IMR-90 (cell line): ENCODE measurements around the gene SLIT1. TPM values are rescaled to one million over a fixed set of nuclear protein-coding genes. Genes with fewer than 3 reads are reported as not detected.
A peak's percentile ranks its signal among the peaks of the same experiment; 100 is the strongest.

Source experiments
- ATAC-seq: fragments of 200-7000 bp; cut with Tn5 transposase; 2 replicates; pipeline ENCODE4 v1.9.1; 2020; ENCODE audit warnings: low read depth, mild to moderate bottlenecking, moderate library complexity
- BruUV-seq: library from RNA; stranded (reverse); fragments of 400-500 nt; replicated peaks from 2 replicates; lab custom pipeline; 2021; lab: Mats Ljungman, UMichigan
- CTCF ChIA-PET: fragments of 300-600 bp; formaldehyde crosslinking; extraction: SDS; loops from one replicate; lab custom pipeline; 2021; ENCODE audit warnings: antibody characterized with exemption; lab: Yijun Ruan, JAX
- POLR2A ChIA-PET: fragments of 300-600 bp; sonication (Branson Sonifier 250); formaldehyde crosslinking; loops from one replicate; lab custom pipeline; 2022; ENCODE audit warnings: antibody characterized with exemption; ENCODE audit not compliant: unreplicated experiment; lab: Charles Lee
- DNase-seq: peaks from one replicate; pipeline ENCODE4 v3.0.0; 2013
- H2AFZ ChIP-seq: replicated peaks from 2 replicates; pipeline ENCODE3; 2013; ENCODE audit warnings: low read length, mild to moderate bottlenecking; ENCODE audit not compliant: poor library complexity
- H2AK5ac ChIP-seq: 2 replicates; pipeline ENCODE4 v1.6.1; 2013; ENCODE audit warnings: low read depth, low read length, inconsistent platforms
- H2AK9ac ChIP-seq: replicated peaks from 2 replicates; pipeline ENCODE3; 2013; ENCODE audit warnings: mild to moderate bottlenecking, low read depth, low read length, moderate library complexity; ENCODE audit not compliant: poor library complexity
- H2BK120ac ChIP-seq: 2 replicates; pipeline ENCODE4 v1.6.1; 2013; ENCODE audit warnings: low read depth, low read length, inconsistent platforms
- H2BK15ac ChIP-seq: 3 replicates; pipeline ENCODE4 v1.6.1; 2013; ENCODE audit warnings: low read depth, low read length, inconsistent platforms
- H2BK20ac ChIP-seq: 2 replicates; pipeline ENCODE4 v1.6.1; 2013; ENCODE audit warnings: low read depth, mild to moderate bottlenecking, inconsistent platforms, low read length, moderate library complexity
- H2BK5ac ChIP-seq: 2 replicates; pipeline ENCODE4 v1.6.1; 2013; ENCODE audit warnings: mild to moderate bottlenecking, low read depth, low read length, inconsistent platforms; ENCODE audit not compliant: poor library complexity, severe bottlenecking
- H3K14ac ChIP-seq: replicated peaks from 2 replicates; pipeline ENCODE4 v1.6.1; 2013; ENCODE audit warnings: low read depth, low read length, inconsistent platforms
- H3K18ac ChIP-seq: 2 replicates; pipeline ENCODE4 v1.6.1; 2013; ENCODE audit warnings: low read depth, low read length, control low read depth
- H3K23ac ChIP-seq: 2 replicates; pipeline ENCODE4 v1.6.1; 2013; ENCODE audit warnings: low read depth, low read length, inconsistent platforms
- H3K27ac ChIP-seq: 2 replicates; pipeline ENCODE4 v1.5.1; 2013; ENCODE audit warnings: mild to moderate bottlenecking, control low read depth, low read length; ENCODE audit not compliant: insufficient read depth
- H3K27me3 ChIP-seq: 2 replicates; pipeline ENCODE4 v1.6.1; 2013; ENCODE audit warnings: low read length; ENCODE audit not compliant: control insufficient read depth, insufficient read depth
- H3K36me3 ChIP-seq: 2 replicates; pipeline ENCODE4 v1.6.1; 2013; ENCODE audit warnings: low read length, mixed read lengths; ENCODE audit not compliant: control insufficient read depth, insufficient read depth
- H3K4ac ChIP-seq: 2 replicates; pipeline ENCODE4 v1.6.1; 2013; ENCODE audit warnings: low read depth, low read length, inconsistent platforms
- H3K4me1 ChIP-seq: 2 replicates; pipeline ENCODE4 v1.6.1; 2013; ENCODE audit warnings: low read length, mixed read lengths; ENCODE audit not compliant: control insufficient read depth, insufficient read depth
- H3K4me2 ChIP-seq: 2 replicates; pipeline ENCODE4 v1.6.1; 2013; ENCODE audit warnings: low read depth, mild to moderate bottlenecking, control low read depth, low read length, moderate library complexity
- H3K4me3 ChIP-seq: 2 replicates; pipeline ENCODE4 v1.5.1; 2013; ENCODE audit warnings: low read depth, mild to moderate bottlenecking, control low read depth, low read length, moderate library complexity; ENCODE audit not compliant: insufficient read depth
- H3K56ac ChIP-seq: 2 replicates; pipeline ENCODE4 v1.6.1; 2013; ENCODE audit warnings: low read length, inconsistent platforms; ENCODE audit not compliant: insufficient read depth; ENCODE audit errors: extremely low read depth
- H3K79me1 ChIP-seq, 2 experiments: 2 replicates each; pipeline ENCODE4 v1.6.1; 2013; ENCODE audit warnings: low read length in 2 of 2, inconsistent platforms in 1 of 2, low read depth in 1 of 2
- H3K9ac ChIP-seq: 2 replicates; pipeline ENCODE4 v1.6.1; 2013; ENCODE audit warnings: low read depth, low read length, control low read depth
- H3K9me1 ChIP-seq: 2 replicates; pipeline ENCODE4 v1.6.1; 2013; ENCODE audit warnings: low read length, inconsistent platforms; ENCODE audit not compliant: insufficient read depth
- H3K9me3 ChIP-seq: 2 replicates; pipeline ENCODE4 v1.6.1; 2013; ENCODE audit warnings: low read length; ENCODE audit not compliant: control insufficient read depth, insufficient read depth
- H4K20me1 ChIP-seq: 2 replicates; pipeline ENCODE4 v1.6.1; 2013; ENCODE audit warnings: low read length, inconsistent platforms; ENCODE audit not compliant: insufficient read depth
- H4K5ac ChIP-seq: 2 replicates; pipeline ENCODE4 v1.6.1; 2013; ENCODE audit warnings: mild to moderate bottlenecking, low read depth, low read length, control low read depth
- H4K8ac ChIP-seq, 2 experiments: 2 replicates each; pipeline ENCODE4 v1.6.1; 2013; ENCODE audit warnings: low read depth in 2 of 2, low read length in 2 of 2, control low read depth in 1 of 2, inconsistent platforms in 1 of 2
- H4K91ac ChIP-seq: 2 replicates; pipeline ENCODE4 v1.6.1; 2013; ENCODE audit warnings: low read depth, low read length, inconsistent platforms; ENCODE audit not compliant: insufficient read depth
- RCOR1 ChIP-seq: IDR thresholded peaks from 2 replicates; pipeline ENCODE4 v1.6.1; 2012; ENCODE audit warnings: mild to moderate bottlenecking, low read length, improper control_type of control experiment; ENCODE audit not compliant: insufficient replicate concordance
- WGBS, 2 experiments: methylation state at CpG; one replicate each; pipeline versions ENCODE4 v1.1.5 to v1.1.7; 2013; ENCODE audit warnings: missing lambda C conversion rate in 2 of 2; ENCODE audit not compliant: insufficient read length in 1 of 2; ENCODE audit errors: extremely low coverage in 2 of 2; 5-methylcytosine and 5-hydroxymethylcytosine counted together
- dilution Hi-C: fragments of 300-500 bp; cut with HindIII; formaldehyde crosslinking; loops from one replicate; pipeline ENCODE4 v1.14.3; 2018; ENCODE audit warnings: low sequenced_read_pairs; ENCODE audit not compliant: unreplicated experiment
- in situ Hi-C: fragments of 300-500 bp; cut with MboI; formaldehyde crosslinking; loops from 3 replicates; pipeline ENCODE4 v1.14.3; 2019; ENCODE audit warnings: low sequenced_read_pairs, inconsistent platforms, mixed read lengths
- intact Hi-C: fragments of 100-400 bp; cut with micrococcal nuclease; formaldehyde crosslinking; loops from 2 replicates; pipeline ENCODE4 v1.10.0; 2022
- polyA plus RNA-seq, 3 experiments: library from polyadenylated mRNA; depleted of rRNA; stranded (reverse); fragments of >200 nt; gene quantifications; 2 replicates each; pipeline ENCODE4 v1.2.3, GENCODE V29; 2012; ENCODE audit warnings: low replicate concordance in 1 of 3
- total RNA-seq: library from RNA; depleted of rRNA; stranded (reverse); fragments of >200 nt; gene quantifications from 2 replicates; pipeline ENCODE4 v1.2.3, GENCODE V29; 2012
- TF ChIP-seq, protein P1 (sequence below): fragments of 150-350 bp; IDR thresholded peaks from 2 replicates; pipeline ENCODE4 v1.6.1; 2016; ENCODE audit warnings: low read depth, mild to moderate bottlenecking, low read length, moderate library complexity, borderline replicate concordance

The SLIT1 gene
- total and polyA plus RNA-seq, 2 of the 4 experiments (the other 2 are of a cell fraction) = under 0.01 TPM

- no peak overlapping the region for H4K8ac ChIP-seq
- peaks cover 6% of the 10 kb centered on the region for H3K4me1 ChIP-seq
- no peak overlapping the region for H2BK20ac ChIP-seq
- H4K5ac ChIP-seq = no peak overlapping the region
- H4K91ac ChIP-seq = no peak overlapping the region
- H3K36me3 ChIP-seq = no peaks in the 10 kb centered on the region
- no peak overlapping the region for H3K14ac ChIP-seq
- H2AK9ac ChIP-seq = no peak overlapping the region
- H2BK15ac ChIP-seq = no peak overlapping the region
- H2BK5ac ChIP-seq = no peak overlapping the region
- no peak overlapping the region for H3K18ac ChIP-seq
- peaks cover 7% of the 10 kb centered on the region; the same call in 1 of the 2 replicates for H4K20me1 ChIP-seq
- DNase-seq (peak; percentile 82), ATAC-seq (peak; percentile 18; the same call in 1 of the 2 replicates)
- H3K56ac ChIP-seq = no peak overlapping the region
- ChIA-PET CTCF (interaction anchor here (0.8 kb wide), 2 partner anchors 9 kb away, joined by 3 read pairs; no protein-coding TSS in a partner anchor), POLR2A (no interaction called here)
- 100% methylated on average over 1 of the region's 2 CpGs; no CpG with 5 or more reads in 1 of the 2 experiments for WGBS, 2 experiments
- H2AFZ ChIP-seq = no peak overlapping the region
- H3K27ac ChIP-seq = no peak overlapping the region
- H2AK5ac ChIP-seq = no peak overlapping the region
- no TSS peak for BruUV-seq
- H3K9me1 ChIP-seq = 0 out of 2 replicates have a peak, but pooled peaks cover 7% of the 10 kb centered on the region
- H3K79me1 ChIP-seq = no peaks in the 10 kb centered on the region
- no peak overlapping the region for H3K4me2 ChIP-seq
- H3K4me3 ChIP-seq = no peak overlapping the region
- peaks cover 19% of the 10 kb centered on the region for H3K27me3 ChIP-seq
- H3K9ac ChIP-seq = no peak overlapping the region
- TF ChIP-seq, protein P1, sequence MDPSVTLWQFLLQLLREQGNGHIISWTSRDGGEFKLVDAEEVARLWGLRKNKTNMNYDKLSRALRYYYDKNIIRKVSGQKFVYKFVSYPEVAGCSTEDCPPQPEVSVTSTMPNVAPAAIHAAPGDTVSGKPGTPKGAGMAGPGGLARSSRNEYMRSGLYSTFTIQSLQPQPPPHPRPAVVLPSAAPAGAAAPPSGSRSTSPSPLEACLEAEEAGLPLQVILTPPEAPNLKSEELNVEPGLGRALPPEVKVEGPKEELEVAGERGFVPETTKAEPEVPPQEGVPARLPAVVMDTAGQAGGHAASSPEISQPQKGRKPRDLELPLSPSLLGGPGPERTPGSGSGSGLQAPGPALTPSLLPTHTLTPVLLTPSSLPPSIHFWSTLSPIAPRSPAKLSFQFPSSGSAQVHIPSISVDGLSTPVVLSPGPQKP = no peak
- TF ChIP-seq RCOR1 = peak; percentile 99
- in situ Hi-C loops (no loop called here), dilution Hi-C loops (no loop called here), intact Hi-C loops (no loop called here)
- H3K9me3 ChIP-seq = peaks cover 6% of the 10 kb centered on the region; the same call in 1 of the 2 replicates
- no peak overlapping the region for H3K4ac ChIP-seq
- H3K23ac ChIP-seq = no peak overlapping the region
- no peak overlapping the region for H2BK120ac ChIP-seq
Measured at GRCh38 chr10:97028126-97028831, 157.5 kb downstream of the SLIT1 start.
